Thymus (tissue), 2 donors: ENCODE results near the gene IDH2. TPM values are rescaled to one million over a fixed set of nuclear protein-coding genes. Genes with fewer than 3 reads are reported as not detected.

Experiments
- polyA plus RNA-seq: library from polyadenylated mRNA; stranded (reverse); fragments of 200-250 nt; gene quantifications from one replicate; pipeline ENCODE4 v1.2.3, GENCODE V29; 2013
- total RNA-seq: library from RNA; stranded (reverse); fragments of 120-200 nt; gene quantifications from one replicate; pipeline ENCODE4 v1.2.4, GENCODE V29; 2013
- donor health status: healthy.

Gene IDH2
- total and polyA plus RNA-seq, 2 donors, result 68.7 to 207 TPM

Other genes starting within 250 kb of the IDH2 start
- gene AP3S2, start 208.5 kb downstream of the IDH2 start, total RNA-seq, result 30.3 TPM
- 12.2 TPM for gene AP3S2, start 208.5 kb downstream of the IDH2 start, polyA plus RNA-seq
- gene ARPIN, start 189.5 kb downstream of the IDH2 start, total RNA-seq, result 2.7 TPM
- gene ARPIN, start 189.5 kb downstream of the IDH2 start, polyA plus RNA-seq, result 7.8 TPM
- 12.5 TPM for gene ZNF710, start 101.1 kb downstream of the IDH2 start, total RNA-seq
- 21.9 TPM for gene ZNF710, start 101.1 kb downstream of the IDH2 start, polyA plus RNA-seq
- 6.5 TPM for gene SEMA4B, start 98.9 kb upstream of the IDH2 start, total RNA-seq
- 32.8 TPM for gene SEMA4B, start 98.9 kb upstream of the IDH2 start, polyA plus RNA-seq
- gene CIB1, start 131.5 kb upstream of the IDH2 start, total RNA-seq, result 43.7 TPM
- gene CIB1, start 131.5 kb upstream of the IDH2 start, polyA plus RNA-seq, result 169 TPM
- 2.5 TPM for gene GDPGP1, start 131.7 kb upstream of the IDH2 start, total RNA-seq
- gene GDPGP1, start 131.7 kb upstream of the IDH2 start, polyA plus RNA-seq, result 5.0 TPM
- gene TTLL13, start 147.1 kb upstream of the IDH2 start, total RNA-seq, result 0.14 TPM
- gene TTLL13, start 147.1 kb upstream of the IDH2 start, polyA plus RNA-seq, result 0.32 TPM
- 50.2 TPM for gene NGRN, start 163.2 kb upstream of the IDH2 start, total RNA-seq
- 55.4 TPM for gene NGRN, start 163.2 kb upstream of the IDH2 start, polyA plus RNA-seq
- 1.2 TPM for gene ZNF774, start 249.8 kb upstream of the IDH2 start, total RNA-seq
- 1.9 TPM for gene ZNF774, start 249.8 kb upstream of the IDH2 start, polyA plus RNA-seq